Left ventricle myocardium superior (tissue), 1 donor: Measurements from ENCODE around the gene AHSG. TPM values are rescaled to one million over a fixed set of nuclear protein-coding genes. Genes with fewer than 3 reads are reported as not detected.

Experiments used
- ATAC-seq: fragments of 200-7000 bp; cut with Tn5 transposase; one replicate; pipeline ENCODE4 v1.9.1; 2020; ENCODE audit warnings: mild to moderate bottlenecking, moderate library complexity
- DNase-seq: peaks from one replicate; pipeline ENCODE4 v3.0.0-alpha.2; 2020
- intact Hi-C: fragments of 100-400 bp; cut with micrococcal nuclease; formaldehyde crosslinking; loops from one replicate; pipeline ENCODE4 v1.11.0; 2022
- total RNA-seq: library from RNA; stranded (reverse); fragmentation: NEBNext Ultra II Directional; extraction: Animal tissue kit (Norgen Biotek cat#: 25700); gene quantifications from one replicate; pipeline ENCODE4 v1.2.1, GENCODE V29; 2021
- donor health status: DM: no; HTN: yes; CAD: no; lungs with severe emphysema.

Gene AHSG
- total RNA-seq, 1 donor from 2014 or later, result not detected

GRCh38 chr3:186613637-186614265, 891 bp downstream of the AHSG start:
- ATAC-seq (no peak), DNase-seq (no peak)
- intact Hi-C loops, result loop anchor here (10.0 kb wide), 1 partner anchor 211 kb away; no protein-coding TSS in a partner anchor

- no peak for ATAC-seq
- intact Hi-C loops, result loop anchor here (10.0 kb wide), 1 partner anchor 211 kb away; no protein-coding TSS in a partner anchor
- DNase-seq, result no peak
These were observed 1.4 kb downstream of the AHSG start for GRCh38 chr3:186614266-186614596.

DNA sequence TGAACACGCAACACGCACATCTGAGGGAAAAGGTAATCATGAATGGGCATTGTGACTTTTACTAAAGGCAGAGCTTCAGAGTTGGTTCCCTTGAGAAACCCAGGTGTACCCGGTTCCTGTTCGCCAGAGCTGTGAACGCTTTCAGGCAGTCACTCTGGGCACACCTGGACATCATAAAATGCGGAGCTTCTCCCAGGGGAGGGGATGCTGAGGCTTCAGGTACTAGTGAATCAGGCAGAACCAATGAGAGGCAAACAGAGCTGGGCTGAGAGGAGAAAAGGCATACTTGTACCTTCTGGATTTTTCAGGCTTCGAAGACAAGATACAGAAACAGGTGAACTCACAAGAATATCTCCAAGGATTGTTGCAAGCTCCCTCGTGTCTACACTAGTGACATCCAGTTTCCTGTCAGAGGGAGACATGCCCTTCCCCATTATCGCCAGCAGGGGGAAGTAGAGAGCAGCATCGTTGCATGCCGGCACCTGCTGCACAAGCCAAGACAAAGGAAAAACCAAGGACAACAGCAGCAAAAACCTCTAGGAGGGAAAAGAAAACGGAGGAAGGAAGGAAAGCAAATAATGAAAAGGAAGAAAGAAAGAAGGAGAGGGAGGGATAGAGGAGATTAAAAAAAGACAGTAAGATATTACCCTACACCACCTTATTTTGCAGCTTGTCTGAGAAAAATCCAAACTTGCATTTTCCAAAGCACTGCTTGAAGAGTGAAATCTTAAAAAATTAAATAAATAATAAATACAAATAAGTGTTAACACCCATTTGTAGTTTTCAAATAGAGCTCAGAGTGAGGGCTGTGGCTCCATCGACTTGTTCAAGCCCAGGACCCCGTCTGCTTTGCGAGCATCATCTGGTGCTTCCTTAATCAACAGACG, 2.0 kb downstream of the AHSG start:
- peak; percentile 75 for DNase-seq
- intact Hi-C loops, result loop anchor here (5.0 to 10.0 kb wide), 2 partner anchors 137 to 210 kb away; no protein-coding TSS in a partner anchor
- peak; percentile 77 for ATAC-seq

- ATAC-seq, result no peak
- intact Hi-C loops, result loop anchor here (5.0 to 10.0 kb wide), 2 partner anchors 136 to 209 kb away; no protein-coding TSS in a partner anchor
These were observed 3.4 kb downstream of the AHSG start for GRCh38 chr3:186616299-186616617.

GRCh38 chr3:186617036-186617946, 4.4 kb downstream of the AHSG start:
- ATAC-seq (peak; percentile 96), DNase-seq (peak; percentile 87)
- intact Hi-C loops, result loop anchor here (5.0 to 10.0 kb wide), 2 partner anchors 135 to 208 kb away; no protein-coding TSS in a partner anchor

More at GRCh38 chr3:186616299-186616617, 3.4 kb downstream of the AHSG start:
- no peak for DNase-seq

DNA sequence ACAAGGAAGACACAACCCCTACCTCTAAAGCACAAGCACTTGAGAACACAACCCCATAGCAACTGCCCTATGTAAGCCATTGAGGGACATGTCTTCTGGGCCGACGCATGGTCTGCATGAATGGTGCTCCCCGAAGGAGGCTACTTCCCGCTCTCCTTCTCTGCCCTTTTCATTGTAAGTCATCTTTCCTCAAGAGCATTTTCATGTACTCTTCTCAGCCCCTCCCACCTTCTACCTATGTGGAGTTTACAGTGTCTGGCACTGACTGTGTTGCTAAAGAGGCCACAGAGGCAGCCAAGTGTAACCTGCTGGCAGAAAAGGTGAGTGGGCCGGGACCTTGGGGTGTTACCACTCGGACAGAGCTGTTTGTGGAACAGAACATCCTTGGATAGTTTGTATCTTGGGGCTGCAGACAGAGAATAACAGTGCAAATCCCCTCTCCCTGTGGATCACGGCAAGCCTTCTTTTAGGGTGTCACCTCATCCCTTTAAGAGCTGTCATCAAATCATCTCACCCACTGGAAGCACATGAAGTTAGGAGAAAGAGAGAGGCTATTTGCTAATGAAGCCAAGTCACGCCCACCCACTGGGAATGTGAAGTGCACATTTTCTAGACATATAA, 5.6 kb downstream of the AHSG start:
- no peak for ATAC-seq
- DNase-seq, result no peak
- intact Hi-C loops, result loop anchor here (5.0 to 10.0 kb wide), 2 partner anchors 134 to 206 kb away; no protein-coding TSS in a partner anchor

- ATAC-seq, result no peak
- no peak for DNase-seq
- intact Hi-C loops, result loop anchor here (5.0 to 10.0 kb wide), 2 partner anchors 133 to 205 kb away; no protein-coding TSS in a partner anchor
These were observed 6.9 kb downstream of the AHSG start for GRCh38 chr3:186619787-186620212.

- ATAC-seq, result no peak
- intact Hi-C loops, result no loop called here
- no peak for DNase-seq
These were observed 7.6 kb downstream of the AHSG start for GRCh38 chr3:186620213-186621092.

GRCh38 chr3:186621894-186622650, 9.2 kb downstream of the AHSG start:
- intact Hi-C loops, result no loop called here
- ATAC-seq, result no peak
- DNase-seq, result no peak

DNA sequence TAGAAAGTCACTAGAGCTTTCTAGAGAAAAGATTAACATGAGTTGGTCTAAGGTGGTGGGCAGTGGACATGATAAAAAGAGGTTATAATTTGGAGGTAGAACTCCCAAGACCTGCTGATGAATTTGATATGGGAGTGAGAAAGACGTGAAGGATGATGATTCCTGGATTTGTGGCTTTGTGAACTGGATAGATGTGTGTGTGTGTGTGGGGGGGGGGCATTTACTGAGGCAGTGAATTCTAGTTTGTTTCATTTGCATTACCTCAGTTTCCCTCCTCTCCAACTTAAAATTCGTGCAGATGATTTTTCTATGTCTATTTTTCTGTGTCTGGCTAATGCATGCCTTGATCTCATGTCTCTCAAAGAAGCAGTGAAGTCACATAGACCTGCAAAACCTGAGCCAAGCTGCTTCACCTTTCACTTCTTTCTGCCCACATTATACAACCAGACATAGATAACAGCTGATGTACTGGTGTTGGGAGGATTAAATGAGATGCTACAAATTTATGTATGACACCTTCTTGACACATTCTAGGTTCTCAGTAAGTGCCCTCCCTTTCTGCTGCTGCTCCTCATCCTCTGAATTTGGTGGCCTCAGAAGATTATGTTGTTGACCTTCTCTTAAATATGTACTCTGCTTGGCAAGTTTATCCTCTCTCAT, 9.9 kb downstream of the AHSG start:
- ATAC-seq, result no peak
- intact Hi-C loops, result no loop called here

GRCh38 chr3:186624598-186624997, 11.7 kb downstream of the AHSG start:
- no peak for DNase-seq
- intact Hi-C loops, result no loop called here
- no peak for ATAC-seq

More for the DNA sequence above, 9.9 kb downstream of the AHSG start:
- no peak for DNase-seq

GRCh38 chr3:186625600-186626042, 12.8 kb downstream of the AHSG start:
- DNase-seq (no peak), ATAC-seq (no peak)
- intact Hi-C loops, result no loop called here

DNA sequence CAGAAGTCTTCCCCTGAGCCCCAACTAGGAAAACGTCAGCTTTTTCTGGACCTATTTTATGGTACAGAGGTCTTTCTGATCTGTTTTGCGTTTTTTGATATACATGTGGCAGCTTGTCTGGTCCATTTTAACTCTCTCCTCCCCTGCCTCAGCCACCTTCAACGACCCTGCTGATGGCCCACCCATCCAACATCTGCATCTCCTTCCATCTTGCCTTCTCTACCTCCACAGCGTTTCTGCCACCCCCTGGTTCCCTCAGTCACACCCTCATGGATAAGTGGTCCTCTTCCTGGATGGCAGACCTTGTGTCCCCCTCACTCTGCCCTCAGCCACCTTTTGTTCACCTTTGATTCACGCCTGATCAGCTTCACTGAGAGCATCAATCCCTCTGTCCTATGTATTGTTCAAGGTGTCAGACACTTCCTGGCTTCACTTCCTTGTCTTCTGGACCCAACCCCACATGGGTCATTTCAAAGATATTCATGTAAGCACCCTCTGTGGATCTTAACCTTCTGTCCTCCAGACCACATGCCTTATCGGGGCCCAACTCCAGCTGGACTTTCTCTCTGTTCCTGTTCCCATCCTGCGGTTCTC, 13.5 kb downstream of the AHSG start:
- no peak for DNase-seq
- ATAC-seq, result no peak
- intact Hi-C loops, result no loop called here

DNA sequence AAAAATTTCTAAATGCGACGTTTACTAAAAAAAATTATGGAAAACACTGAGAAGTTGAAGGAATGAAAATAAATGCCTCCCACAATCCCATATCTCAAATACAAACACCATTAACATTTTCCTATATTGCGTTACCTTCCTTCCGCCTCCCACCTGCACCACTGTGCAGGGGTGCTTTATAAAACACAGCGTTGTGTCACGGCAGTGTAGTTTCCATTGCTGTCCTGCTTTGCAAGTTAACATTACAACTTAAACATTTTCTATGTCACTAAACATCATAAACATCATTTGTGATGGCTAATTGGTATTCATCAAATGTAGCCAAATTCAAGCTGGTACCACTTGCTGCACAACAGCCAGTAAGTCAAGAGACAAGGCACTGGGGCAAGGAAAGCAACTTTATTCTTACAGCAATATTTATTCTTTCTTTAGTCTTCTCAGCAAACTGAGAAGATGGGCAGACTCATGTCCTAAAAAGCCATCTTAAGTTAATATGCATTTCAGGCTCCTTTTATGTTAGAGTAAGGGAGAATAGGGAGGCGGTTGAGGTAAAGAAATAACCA, 15.1 kb downstream of the AHSG start:
- DNase-seq (no peak), ATAC-seq (no peak)
- intact Hi-C loops, result no loop called here

- no peak for ATAC-seq
- intact Hi-C loops, result no loop called here
- no peak for DNase-seq
These were observed 15.9 kb downstream of the AHSG start for GRCh38 chr3:186628756-186629155.
